Body of pancreas (tissue), 4 donors: ENCODE measurements around the gene CYFIP1. TPM values are rescaled to one million over a fixed set of nuclear protein-coding genes. Genes with fewer than 3 reads are reported as not detected.
A peak's percentile ranks its signal among the peaks of the same experiment; 100 is the strongest.

Source experiments
- ATAC-seq: fragments of 150-250 bp; one replicate; pipeline ENCODE4 v1.9.1; 2016
- DNase-seq, 4 donors: peaks; one replicate each; pipeline ENCODE4 v3.0.0-alpha.2; 2019
- H3K27ac ChIP-seq, 4 donors: fragments of 200-600 bp; sonication (generic); 1 replicate in 3 of 4; 2 replicates in 1 of 4; pipeline versions ENCODE4 v1.5.1 to v1.6.1; 2016 to 2019; ENCODE audit warnings: mild to moderate bottlenecking in 1 of 4, mixed read lengths in 1 of 4, moderate library complexity in 1 of 4
- H3K27me3 ChIP-seq, 2 donors: fragments of 200-600 bp; sonication (generic); one replicate each; pipeline ENCODE4 v1.6.0; 2016; ENCODE audit warnings: mild to moderate bottlenecking in 1 of 2
- H3K36me3 ChIP-seq, 2 donors: fragments of 200-600 bp; sonication (generic); replicated peaks in 1 of 2; 2 replicates each; pipeline ENCODE4 v1.5.1; 2016; ENCODE audit warnings: low read depth in 2 of 2; ENCODE audit not compliant: insufficient read depth in 1 of 2
- H3K4me1 ChIP-seq: fragments of 200-600 bp; sonication (generic); one replicate; pipeline ENCODE4 v1.6.0; 2016
- H3K4me3 ChIP-seq, 2 donors: fragments of 200-600 bp; sonication (generic); 1 replicate in 1 of 2; 2 replicates in 1 of 2; pipeline ENCODE4 v1.5.1; 2016 to 2019
- H3K9me3 ChIP-seq, 3 donors: fragments of 200-600 bp; sonication (generic); 1 replicate in 2 of 3; 2 replicates in 1 of 3; pipeline ENCODE4 v1.5.1; 2016
- POLR2A ChIP-seq, 3 donors: fragments of 450-650 bp; IDR thresholded peaks; one replicate each; pipeline ENCODE4 v1.6.1; 2016; ENCODE audit warnings: antibody characterized with exemption in 3 of 3, mild to moderate bottlenecking in 2 of 3
- WGBS, 2 donors: methylation state at CpG; one replicate each; pipeline ENCODE4 v1.1.5; 2017; 5-methylcytosine and 5-hydroxymethylcytosine counted together
- intact Hi-C: fragments of 100-400 bp; cut with DNase I; formaldehyde crosslinking; loops from one replicate; pipeline ENCODE4 v1.15.1; 2023
- total RNA-seq, 2 donors: library from RNA; depleted of rRNA; stranded (reverse); fragments of >200 nt; gene quantifications; one replicate each; pipeline ENCODE4 v1.1.0, GENCODE V29; 2016
- TF ChIP-seq, protein P1 (sequence below), 7 experiments: fragments of 450-650 bp in 4 of 7; fragments of 200-600 bp in 3 of 7; sonication (generic) in 3 of 7; IDR thresholded peaks; one replicate each; pipeline ENCODE4 v1.5.1; 2016 to 2019; ENCODE audit warnings: antibody characterized with exemption in 7 of 7

CYFIP1 gene
- total RNA-seq, 2 donors from 2014 or later: 68.5 to 68.6 TPM

DNA sequence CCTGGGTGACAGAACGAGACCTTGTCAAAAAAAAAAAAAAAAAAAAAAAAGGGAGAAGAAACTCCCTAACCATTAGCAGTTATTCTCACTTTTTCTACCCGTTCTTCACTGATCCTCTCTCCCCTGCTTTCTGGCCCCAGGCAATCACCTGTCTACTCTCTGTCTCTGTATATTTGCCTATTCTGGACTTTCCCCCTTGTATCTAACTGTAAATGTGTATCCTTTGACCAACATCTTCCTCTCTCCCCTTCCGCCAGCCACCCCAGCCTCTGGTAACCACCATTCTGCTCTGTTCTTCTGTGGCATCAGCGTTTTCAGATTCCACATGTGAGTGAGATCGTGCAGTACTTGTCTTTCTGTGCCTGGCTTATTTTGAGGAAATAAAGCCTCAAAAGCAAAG is 6.9 kb downstream of the CYFIP1 start:
- Histone ChIP-seq H3K36me3 (no peaks in the 10 kb centered on the region), H3K4me3 (no peak overlapping the region), H3K27me3 (no peaks in the 10 kb centered on the region), H3K9me3 (no peaks in the 10 kb centered on the region), H3K4me1 (peaks cover 47% of the 10 kb centered on the region), H3K27ac (peak overlapping the region in 1 of 4 donors; percentile 39)
- DNase-seq (peak in 1 of 4 donors; percentile 34), ATAC-seq (no peak)
- 42 to 53% methylated on average over 5 of the region's 5 CpGs for WGBS, 2 donors
- intact Hi-C loops: no loop called here
- TF ChIP-seq, protein P1, sequence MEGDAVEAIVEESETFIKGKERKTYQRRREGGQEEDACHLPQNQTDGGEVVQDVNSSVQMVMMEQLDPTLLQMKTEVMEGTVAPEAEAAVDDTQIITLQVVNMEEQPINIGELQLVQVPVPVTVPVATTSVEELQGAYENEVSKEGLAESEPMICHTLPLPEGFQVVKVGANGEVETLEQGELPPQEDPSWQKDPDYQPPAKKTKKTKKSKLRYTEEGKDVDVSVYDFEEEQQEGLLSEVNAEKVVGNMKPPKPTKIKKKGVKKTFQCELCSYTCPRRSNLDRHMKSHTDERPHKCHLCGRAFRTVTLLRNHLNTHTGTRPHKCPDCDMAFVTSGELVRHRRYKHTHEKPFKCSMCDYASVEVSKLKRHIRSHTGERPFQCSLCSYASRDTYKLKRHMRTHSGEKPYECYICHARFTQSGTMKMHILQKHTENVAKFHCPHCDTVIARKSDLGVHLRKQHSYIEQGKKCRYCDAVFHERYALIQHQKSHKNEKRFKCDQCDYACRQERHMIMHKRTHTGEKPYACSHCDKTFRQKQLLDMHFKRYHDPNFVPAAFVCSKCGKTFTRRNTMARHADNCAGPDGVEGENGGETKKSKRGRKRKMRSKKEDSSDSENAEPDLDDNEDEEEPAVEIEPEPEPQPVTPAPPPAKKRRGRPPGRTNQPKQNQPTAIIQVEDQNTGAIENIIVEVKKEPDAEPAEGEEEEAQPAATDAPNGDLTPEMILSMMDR (IDR thresholded peaks at IDR 0.05): no peak
- no peak for TF ChIP-seq POLR2A (IDR thresholded peaks at IDR 0.05)

GRCh38 chr15:22969489-22969888 is 10.7 kb downstream of the CYFIP1 start:
- no peaks in the 10 kb centered on the region for H3K9me3 ChIP-seq
- intact Hi-C loops: no loop called here
- H3K4me1 ChIP-seq: peaks cover 37% of the 10 kb centered on the region
- ATAC-seq (no peak), DNase-seq (no peak)
- H3K4me3 ChIP-seq: no peak overlapping the region
- no peaks in the 10 kb centered on the region for H3K36me3 ChIP-seq
- 88 to 97% methylated on average over 3 of the region's 3 CpGs for WGBS, 2 donors
- TF ChIP-seq, protein P1 (IDR thresholded peaks at IDR 0.05): no peak
- H3K27me3 ChIP-seq: no peaks in the 10 kb centered on the region
- no peak overlapping the region for H3K27ac ChIP-seq

GRCh38 chr15:22968366-22968765 is 11.8 kb downstream of the CYFIP1 start:
- TF ChIP-seq POLR2A (IDR thresholded peaks at IDR 0.05): no peak
- TF ChIP-seq, protein P1 (IDR thresholded peaks at IDR 0.05): no peak
- ATAC-seq: no peak
- intact Hi-C loops: no loop called here
- Histone ChIP-seq H3K9me3 (no peaks in the 10 kb centered on the region), H3K36me3 (no peaks in the 10 kb centered on the region), H3K27me3 (no peaks in the 10 kb centered on the region), H3K4me1 (peaks cover 37% of the 10 kb centered on the region), H3K4me3 (no peak overlapping the region), H3K27ac (no peak overlapping the region)
- 51 to 60% methylated on average over 5 of the region's 5 CpGs for WGBS, 2 donors
- no peak for DNase-seq

DNA sequence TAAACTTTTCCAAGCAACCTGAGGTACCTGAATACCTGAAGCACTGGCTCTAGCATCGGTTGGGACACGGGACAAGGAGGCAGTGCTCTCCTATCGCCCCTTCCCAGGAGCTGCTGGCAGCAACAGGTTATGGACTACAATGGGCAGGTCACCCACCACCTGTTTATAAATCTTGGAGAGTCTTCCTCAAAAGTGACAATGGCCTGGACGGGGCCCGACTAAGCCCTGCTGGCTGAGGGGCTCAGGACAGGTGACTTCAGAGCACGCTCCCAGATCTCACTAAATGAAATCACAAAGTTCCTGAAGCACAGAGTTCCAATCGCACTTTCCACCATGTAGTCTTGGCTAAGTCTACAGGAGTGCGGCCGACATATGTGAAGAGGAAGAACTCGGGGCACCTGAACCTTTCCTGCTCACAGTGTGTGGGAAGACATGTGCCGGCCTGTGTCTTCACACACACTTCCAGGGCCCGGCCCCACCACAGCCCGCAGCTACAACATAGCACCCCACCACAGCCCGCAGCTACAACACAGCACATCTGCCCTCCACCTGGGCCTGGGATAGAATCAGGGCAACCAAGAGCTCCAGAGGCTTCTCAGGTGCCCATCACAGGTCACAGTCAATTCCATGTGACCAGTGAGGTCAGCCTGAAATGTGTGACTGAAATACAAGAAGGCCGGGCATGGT is 12.9 kb downstream of the CYFIP1 start:
- no peaks in the 10 kb centered on the region for H3K9me3 ChIP-seq
- intact Hi-C loops: no loop called here
- H3K36me3 ChIP-seq: no peaks in the 10 kb centered on the region
- no peaks in the 10 kb centered on the region for H3K27me3 ChIP-seq
- peaks cover 41% of the 10 kb centered on the region for H3K4me1 ChIP-seq
- WGBS, 2 donors: 93 to 94% methylated on average over 5 to 15 of the region's 15 CpGs
- no peak overlapping the region for H3K4me3 ChIP-seq
- DNase-seq: no peak
- ATAC-seq: no peak
- no peak overlapping the region for H3K27ac ChIP-seq
- TF ChIP-seq, protein P1 (IDR thresholded peaks at IDR 0.05): no peak
- no peak for TF ChIP-seq POLR2A (IDR thresholded peaks at IDR 0.05)
